C4-2B (cell line): ENCODE results near the gene PRUNE1.

Experiments used
- CTCF ChIP-seq: fragments of 450-650 bp; conservative IDR thresholded peaks from 2 replicates; pipeline ENCODE4 v1.5.1; 2017; ENCODE audit warnings: mild to moderate bottlenecking
- ZFX ChIP-seq: fragments of 450-650 bp; IDR thresholded peaks from 2 replicates; pipeline ENCODE4 v1.6.1; 2017

- TF ChIP-seq CTCF = no peak
- no peak for TF ChIP-seq ZFX
Measured at GRCh38 chr1:151010346-151010726, 2.1 kb downstream of the PRUNE1 start.
